K562 (cell line): Measurements from ENCODE around the gene TSSK2. TPM values are rescaled to one million over a fixed set of nuclear protein-coding genes. Genes with fewer than 3 reads are reported as not detected.

Experiments
- ATAC-seq: fragments of 200-7000 bp; cut with Tn5 transposase; 3 replicates; pipeline ENCODE4 v1.9.1; 2020; ENCODE audit warnings: moderate library complexity
- BruUV-seq: library from RNA; stranded (reverse); fragments of 400-500 nt; replicated peaks from 2 replicates; lab custom pipeline; 2021; lab: Mats Ljungman, UMichigan
- CTCF ChIA-PET: fragments of 300-600 bp; formaldehyde crosslinking; extraction: SDS; loops from one replicate; lab custom pipeline; 2021; ENCODE audit warnings: low intra/inter-chr PET ratio; lab: Yijun Ruan, JAX
- POLR2A ChIA-PET: fragments of 300-600, 350-650 bp; sonication (Branson Sonifier 250); formaldehyde crosslinking; extraction: SDS; loops from one replicate; lab custom pipeline; 2021; ENCODE audit warnings: antibody characterized with exemption, inconsistent platforms; lab: Yijun Ruan, JAX
- DNase-seq, 4 experiments: peaks; one replicate each; pipeline versions ENCODE4 v3.0.0 to v3.0.0-alpha.2; 2011 to 2018; ENCODE audit warnings: low spot score in 3 of 4, mixed read lengths in 3 of 4; ENCODE audit errors: extremely low read depth in 1 of 4
- FAIRE-seq: peaks from 2 replicates; lab custom pipeline; 2011; peaks lifted over from hg19 to GRCh38; lab: Jason Lieb, UNC
- H2AFZ ChIP-seq: 2 replicates; pipeline ENCODE4 v1.6.0; 2011; ENCODE audit warnings: low read depth, low read length, control low read depth, inconsistent platforms
- H3K27ac ChIP-seq: fragments of 200-600 bp; 3 replicates; pipeline ENCODE4 v1.8.0; 2011; ENCODE audit warnings: low read depth, mild to moderate bottlenecking, control low read depth, inconsistent platforms, low read length, moderate library complexity, mixed read lengths; ENCODE audit errors: extremely low read depth
- H3K27me3 ChIP-seq, 2 experiments: fragments of 300-600 bp in 1 of 2; 2 replicates in 1 of 2; 3 replicates in 1 of 2; pipeline versions ENCODE4 v1.6.0 to v1.8.0; 2011; ENCODE audit warnings: inconsistent platforms in 2 of 2, low read length in 2 of 2, mild to moderate bottlenecking in 1 of 2, mixed read lengths in 1 of 2, moderate library complexity in 1 of 2; ENCODE audit not compliant: control insufficient read depth in 2 of 2, insufficient read depth in 2 of 2
- H3K36me3 ChIP-seq: fragments of 300-600 bp; 3 replicates; pipeline ENCODE4 v1.8.0; 2011; ENCODE audit warnings: mild to moderate bottlenecking, low read length, inconsistent platforms; ENCODE audit not compliant: control insufficient read depth, insufficient read depth
- H3K4me1 ChIP-seq, 2 experiments: fragments of 200-600 bp in 1 of 2; replicated peaks in 1 of 2; 2 replicates in 1 of 2; 3 replicates in 1 of 2; pipeline versions ENCODE4 v1.5.1 to v1.8.0; 2011; ENCODE audit warnings: inconsistent platforms in 2 of 2, low read length in 2 of 2, mild to moderate bottlenecking in 1 of 2, mixed read lengths in 1 of 2, moderate library complexity in 1 of 2; ENCODE audit not compliant: control insufficient read depth in 2 of 2, insufficient read depth in 2 of 2
- H3K4me2 ChIP-seq: 2 replicates; pipeline ENCODE4 v1.6.1; 2011; ENCODE audit warnings: low read length, control low read depth, inconsistent platforms, mixed read lengths; ENCODE audit not compliant: insufficient read depth
- H3K4me3 ChIP-seq: fragments of 200-600 bp; sonication (generic), shearing (Covaris generic); 2 replicates; pipeline ENCODE4 v1.5.1; 2016; ENCODE audit warnings: control low read depth, inconsistent platforms
- H3K79me2 ChIP-seq: fragments of 200-600 bp; 3 replicates; pipeline ENCODE4 v1.8.0; 2011; ENCODE audit warnings: low read length, inconsistent platforms; ENCODE audit not compliant: control insufficient read depth, insufficient read depth
- H3K9ac ChIP-seq, 2 experiments: 2 replicates each; pipeline versions ENCODE4 v1.6.0 to v1.6.1; 2011; ENCODE audit warnings: low read depth in 2 of 2, low read length in 2 of 2, control low read depth in 1 of 2, inconsistent platforms in 1 of 2, mild to moderate bottlenecking in 1 of 2, mixed read lengths in 1 of 2; ENCODE audit not compliant: insufficient read depth in 1 of 2
- H3K9me1 ChIP-seq: one replicate; pipeline ENCODE4 v1.6.0; 2011; ENCODE audit warnings: inconsistent platforms, mild to moderate bottlenecking, low read length, moderate library complexity; ENCODE audit not compliant: control insufficient read depth, insufficient read depth
- H3K9me3 ChIP-seq: replicated peaks from 2 replicates; pipeline ENCODE4 v1.5.1; 2011; ENCODE audit warnings: low read depth, low read length, inconsistent platforms; ENCODE audit not compliant: control insufficient read depth, insufficient read depth
- H4K20me1 ChIP-seq: replicated peaks from 2 replicates; pipeline ENCODE4 v1.6.1; 2011; ENCODE audit warnings: low read length, inconsistent platforms, mixed read lengths; ENCODE audit not compliant: control insufficient read depth, insufficient read depth
- CHD2 ChIP-seq: IDR thresholded peaks from 2 replicates; pipeline ENCODE4 v1.6.1; 2011; ENCODE audit warnings: low read depth, low read length
- GABPA ChIP-seq: fragments of 200-800 bp; sonication (Bioruptor generic); conservative IDR thresholded peaks from 2 replicates; pipeline ENCODE4 v1.6.1; 2016; ENCODE audit warnings: low read depth, missing genetic modification characterization, missing compliant biosample characterization
- HDAC6 ChIP-seq: IDR thresholded peaks from 2 replicates; pipeline ENCODE4 v1.6.1; 2012; ENCODE audit warnings: low read depth, mild to moderate bottlenecking, control low read depth, inconsistent platforms, low read length, moderate library complexity
- HMGN3 ChIP-seq: IDR thresholded peaks from 2 replicates; pipeline ENCODE4 v1.6.1; 2011; ENCODE audit warnings: borderline replicate concordance, low read depth, mild to moderate bottlenecking, mixed read lengths, low read length; ENCODE audit not compliant: insufficient read length; ENCODE audit errors: extremely low read depth
- HNRNPUL1 ChIP-seq: fragments of 200-400 bp; formaldehyde crosslinking; IDR thresholded peaks from 2 replicates; pipeline ENCODE4 v1.6.1; 2017; ENCODE audit warnings: low read length
- MCM3 ChIP-seq: fragments of 450-650 bp; IDR thresholded peaks from 2 replicates; pipeline ENCODE4 v1.6.1; 2016
- MEF2A ChIP-seq: IDR thresholded peaks from 2 replicates; pipeline ENCODE4 v1.6.1; 2011; ENCODE audit warnings: low read depth, mild to moderate bottlenecking, low read length, moderate library complexity; ENCODE audit not compliant: control insufficient read depth
- NR1H2 ChIP-seq: sonication (generic); formaldehyde crosslinking; IDR thresholded peaks from 2 replicates; pipeline ENCODE4 v1.4.0; 2020; ENCODE audit warnings: mild to moderate bottlenecking, missing genetic modification reagents
- TOE1 ChIP-seq, 2 experiments: fragments of 450-650 bp in 1 of 2; sonication (generic) in 1 of 2; formaldehyde crosslinking in 1 of 2; IDR thresholded peaks; 2 replicates each; pipeline versions ENCODE4 v1.7.1 to v1.8.0; 2016 to 2022; ENCODE audit warnings: borderline replicate concordance in 2 of 2, mild to moderate bottlenecking in 2 of 2, antibody characterized with exemption in 1 of 2, inconsistent platforms in 1 of 2, low read depth in 1 of 2, missing genetic modification reagents in 1 of 2, moderate library complexity in 1 of 2
- ZFP91 ChIP-seq: sonication (generic); formaldehyde crosslinking; IDR thresholded peaks from 2 replicates; pipeline ENCODE4 v1.8.0; 2022; ENCODE audit warnings: mild to moderate bottlenecking, missing genetic modification reagents
- ZNF584 ChIP-seq: fragments of 200-800 bp; sonication (Bioruptor generic); IDR thresholded peaks from 2 replicates; pipeline ENCODE4 v1.6.1; 2016; ENCODE audit warnings: low read depth, mild to moderate bottlenecking, missing genetic modification characterization, missing compliant biosample characterization
- WGBS: fragments of 100-300 bp; shearing (Covaris generic); methylation state at CpG from one replicate; pipeline ENCODE4 v1.1.6; 2016; ENCODE audit warnings: low coverage, mixed read lengths; ENCODE audit not compliant: insufficient coverage; ENCODE audit errors: missing lambda C conversion rate; 5-methylcytosine and 5-hydroxymethylcytosine counted together
- in situ Hi-C: fragments of 300-500 bp; cut with MboI; formaldehyde crosslinking; loops from 4 replicates; pipeline ENCODE4 v1.15.0; 2018; ENCODE audit warnings: inconsistent platforms, mixed read lengths
- intact Hi-C: fragments of 100-400 bp; cut with micrococcal nuclease; formaldehyde crosslinking; loops from 2 replicates; pipeline ENCODE4 v1.14.2; 2022
- polyA plus RNA-seq, 8 experiments: library from polyadenylated mRNA; depleted of rRNA in 4 of 8; stranded (reverse) in 5 of 8; unstranded in 3 of 8; fragments of >200 nt; fragmentation: Nextera tagmentation in 2 of 8; fragmentation: Illumina TruSeq in 1 of 8; extraction: Ambion mirVana in 2 of 8; extraction: Trizol in 1 of 8; gene quantifications; 2 replicates each; pipeline versions ENCODE4 v1.2.1 to v1.2.3, GENCODE V29; 2011 to 2014; ENCODE audit warnings: inconsistent platforms in 1 of 8, missing spikeins in 1 of 8
- total RNA-seq, 7 experiments: library from RNA; depleted of rRNA in 6 of 7; stranded (reverse); fragments of >200 nt in 6 of 7; fragmentation: Illumina TruSeq in 2 of 7; extraction: Trizol in 2 of 7; gene quantifications; 2 replicates each; pipeline versions ENCODE4 v1.2.1 to v1.2.3, GENCODE V29; 2011 to 2021; ENCODE audit warnings: low replicate concordance in 1 of 7
- TF ChIP-seq, protein P1 (sequence below): sonication (generic); formaldehyde crosslinking; IDR thresholded peaks from 2 replicates; pipeline ENCODE4 v1.8.0; 2022; ENCODE audit warnings: mild to moderate bottlenecking, missing genetic modification reagents

Gene TSSK2
- total and polyA plus RNA-seq, 9 of the 15 experiments (the other 6 are each of a cell fraction or from before 2014, with no cell fraction given), result 0.04 TPM; not detected in 8

DNA sequence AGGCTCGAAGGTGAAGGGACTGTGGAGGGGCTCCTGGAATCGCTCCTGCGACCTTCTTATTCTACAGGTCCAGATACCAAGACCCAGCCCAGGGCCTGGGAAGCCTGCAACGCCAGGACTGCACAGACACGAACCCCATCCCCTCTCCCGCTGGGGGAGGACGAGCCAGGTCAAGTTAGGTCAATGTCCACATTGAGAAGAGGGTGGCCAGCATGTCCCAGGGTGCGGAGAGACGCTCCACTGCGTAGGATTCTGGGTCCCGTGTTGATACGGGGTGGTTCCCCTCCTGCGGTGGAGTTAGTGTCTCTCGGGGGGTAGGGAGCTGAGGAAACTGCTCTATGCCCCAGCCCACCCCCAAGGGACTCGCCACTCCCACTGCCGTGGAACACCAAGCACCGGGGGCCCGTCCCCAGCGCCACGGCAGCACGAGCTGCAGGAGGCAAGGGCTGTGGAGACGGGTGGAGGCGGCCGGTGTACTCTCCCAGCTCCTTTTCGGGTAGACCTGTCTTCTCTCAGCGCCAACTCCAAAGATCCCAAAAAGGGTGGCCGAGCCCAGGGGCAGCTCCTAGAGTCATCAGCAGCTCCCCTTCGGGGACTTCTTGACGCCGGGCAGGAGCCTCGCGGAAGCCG lies 17.4 kb downstream of the TSSK2 start:
- Histone ChIP-seq H3K27ac (no peak overlapping the region), H3K79me2 (peaks cover 10% of the 10 kb centered on the region), H3K4me2 (no peak overlapping the region), H3K9me3 (no peaks in the 10 kb centered on the region), H4K20me1 (0 out of 2 replicates have a peak, but pooled peaks cover 3% of the 10 kb centered on the region), H3K4me3 (no peak overlapping the region), H2AFZ (no peak overlapping the region), H3K27me3 (peaks cover 42 to 62% of the 10 kb centered on the region in 2 experiments), H3K9me1 (no peaks in the 10 kb centered on the region), H3K9ac (0 out of 4 replicates have a peak overlapping the region, but pooled peaks of 1 of the 2 experiments have one; percentile 1), H3K36me3 (no peaks in the 10 kb centered on the region), H3K4me1 (peaks cover 0 to 28% of the 10 kb centered on the region in 2 experiments; a peak in 3 of 5 replicates)
- DNase-seq, result no peak
- in situ Hi-C loops, result no loop called here
- FAIRE-seq, result no peak
- CTCF ChIA-PET, result interaction anchor here (1.7 kb wide), 1 partner anchor 482 kb away, joined by 4 read pairs; no protein-coding TSS in a partner anchor
- intact Hi-C loops, result no loop called here
- BruUV-seq, result no TSS peak
- WGBS, result 30% methylated on average over 33 of the region's 33 CpGs
- no peak for TF ChIP-seq TOE1 (IDR thresholded peaks at IDR 0.05; ENCODE audit: borderline replicate concordance)
- 0 out of 2 replicates have a peak, but pooled peaks have one; percentile 73 for TF ChIP-seq TOE1 (CRISPR knock-in tag; IDR thresholded peaks at IDR 0.05; ENCODE audit: borderline replicate concordance, low read depth)
- TF ChIP-seq CHD2, result 0 out of 2 replicates have a peak, but pooled peaks have one; percentile 14
- no peak for TF ChIP-seq GABPA (tag)
- TF ChIP-seq HMGN3, result peak; percentile 7
- TF ChIP-seq HNRNPUL1, result no peak
- no peak for TF ChIP-seq MEF2A
- TF ChIP-seq MCM3, result 0 out of 2 replicates have a peak, but pooled peaks have one; percentile 15
- TF ChIP-seq ZFP91 (CRISPR knock-in tag), result peak; percentile 53; the same call in 1 of the 2 replicates
- no peak for TF ChIP-seq NR1H2
- TF ChIP-seq HDAC6, result 0 out of 2 replicates have a peak, but pooled peaks have one; percentile 6
- no peak for TF ChIP-seq ZNF584 (CRISPR knock-in tag)
- TF ChIP-seq, protein P1, sequence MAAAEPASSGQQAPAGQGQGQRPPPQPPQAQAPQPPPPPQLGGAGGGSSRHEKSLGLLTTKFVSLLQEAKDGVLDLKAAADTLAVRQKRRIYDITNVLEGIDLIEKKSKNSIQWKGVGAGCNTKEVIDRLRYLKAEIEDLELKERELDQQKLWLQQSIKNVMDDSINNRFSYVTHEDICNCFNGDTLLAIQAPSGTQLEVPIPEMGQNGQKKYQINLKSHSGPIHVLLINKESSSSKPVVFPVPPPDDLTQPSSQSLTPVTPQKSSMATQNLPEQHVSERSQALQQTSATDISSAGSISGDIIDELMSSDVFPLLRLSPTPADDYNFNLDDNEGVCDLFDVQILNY (CRISPR knock-in tag), result 0 out of 2 replicates have a peak, but pooled peaks have one; percentile 58
- no peak for ATAC-seq
- POLR2A ChIA-PET, result interaction anchor here (0.6 to 1.4 kb wide), 8 partner anchors 12 to 500 kb away, joined by 3 to 4 read pairs (median 3); partner anchors contain the start of gene CDC45
